GM18507 (cell line): ENCODE results near the gene RNASE7.

ENCODE experiments used
- DNase-seq: peaks from one replicate; pipeline ENCODE4 v3.0.0; 2011; ENCODE audit warnings: low read depth; ENCODE audit not compliant: insufficient read length; ENCODE audit errors: extremely low spot score
- FAIRE-seq: peaks from 2 replicates; lab custom pipeline; 2011; peaks lifted over from hg19 to GRCh38; lab: Jason Lieb, UNC

Gene RNASE7

DNA sequence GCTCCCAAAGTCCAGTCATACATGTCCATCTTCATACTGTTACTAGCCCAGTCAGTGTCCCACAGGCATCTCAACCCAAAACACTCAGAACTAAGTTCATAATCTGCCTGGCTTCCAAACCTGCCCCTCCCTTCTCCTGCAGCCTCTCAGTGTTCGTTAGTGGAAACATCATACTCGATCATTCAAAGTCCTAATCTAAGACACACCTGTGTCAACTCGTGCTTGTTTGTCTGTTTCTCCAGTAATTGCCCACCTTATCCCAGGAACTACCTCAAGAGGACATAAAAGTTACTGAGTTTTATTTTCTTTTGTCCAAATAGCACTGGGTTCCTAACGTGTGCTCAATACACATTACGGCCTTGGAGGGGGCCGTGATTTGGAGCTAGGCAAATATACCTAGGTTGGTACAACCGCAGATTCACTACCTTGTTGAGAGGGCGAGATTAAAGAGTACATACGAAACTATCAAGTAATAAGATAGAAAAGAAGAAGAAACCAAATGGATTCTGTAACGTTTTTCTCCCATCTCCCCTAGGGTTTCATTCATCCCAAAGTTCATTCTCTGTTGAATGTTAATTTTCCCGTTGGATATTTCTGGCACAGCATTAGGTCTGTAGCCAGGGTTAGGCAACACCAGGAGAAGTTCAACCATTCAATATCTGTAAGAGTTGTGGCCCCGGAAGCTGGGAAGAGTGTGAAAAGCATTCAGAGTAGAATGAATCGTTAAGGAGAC lies 18.6 kb downstream of the RNASE7 start:
- DNase-seq (no peak), FAIRE-seq (no peak)

DNA sequence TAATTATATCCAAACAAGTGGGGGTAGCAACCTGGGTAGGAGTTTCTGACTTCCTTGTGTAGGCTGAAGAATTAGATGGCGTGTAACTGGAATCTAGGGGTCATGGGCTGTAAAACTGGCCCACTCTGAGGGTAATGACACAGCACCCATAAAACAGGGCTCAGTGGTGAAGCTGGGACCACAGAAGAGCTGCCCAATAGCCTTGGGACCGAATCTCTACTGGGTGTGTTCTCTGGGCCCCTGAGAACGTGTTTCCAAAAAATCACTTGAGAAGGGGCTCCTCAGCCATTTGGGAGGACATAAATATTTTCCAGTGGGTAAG lies 19.1 kb downstream of the RNASE7 start:
- FAIRE-seq: no peak

DNA sequence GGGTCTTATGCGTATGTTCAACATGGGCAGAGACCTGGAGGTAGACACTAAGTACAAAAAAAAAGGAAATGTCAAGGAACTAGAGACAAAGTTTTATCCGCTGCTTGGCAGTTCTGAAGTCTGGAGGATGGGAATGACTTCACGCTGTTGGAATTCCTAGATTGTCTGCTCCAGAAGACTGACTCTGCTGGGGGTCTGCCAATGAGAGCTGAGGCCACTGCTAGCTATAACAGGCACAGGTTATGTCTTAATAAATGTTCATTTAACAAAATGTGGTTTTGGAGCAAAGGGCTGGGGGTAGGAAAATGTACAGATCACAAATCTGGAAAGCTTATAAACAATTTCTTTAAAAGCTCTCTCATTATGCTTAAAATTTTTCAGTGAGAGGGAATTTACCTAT lies 21.3 kb downstream of the RNASE7 start:
- DNase-seq: no peak
- FAIRE-seq: no peak

More for the DNA sequence above, 19.1 kb downstream of the RNASE7 start:
- DNase-seq: no peak

DNA sequence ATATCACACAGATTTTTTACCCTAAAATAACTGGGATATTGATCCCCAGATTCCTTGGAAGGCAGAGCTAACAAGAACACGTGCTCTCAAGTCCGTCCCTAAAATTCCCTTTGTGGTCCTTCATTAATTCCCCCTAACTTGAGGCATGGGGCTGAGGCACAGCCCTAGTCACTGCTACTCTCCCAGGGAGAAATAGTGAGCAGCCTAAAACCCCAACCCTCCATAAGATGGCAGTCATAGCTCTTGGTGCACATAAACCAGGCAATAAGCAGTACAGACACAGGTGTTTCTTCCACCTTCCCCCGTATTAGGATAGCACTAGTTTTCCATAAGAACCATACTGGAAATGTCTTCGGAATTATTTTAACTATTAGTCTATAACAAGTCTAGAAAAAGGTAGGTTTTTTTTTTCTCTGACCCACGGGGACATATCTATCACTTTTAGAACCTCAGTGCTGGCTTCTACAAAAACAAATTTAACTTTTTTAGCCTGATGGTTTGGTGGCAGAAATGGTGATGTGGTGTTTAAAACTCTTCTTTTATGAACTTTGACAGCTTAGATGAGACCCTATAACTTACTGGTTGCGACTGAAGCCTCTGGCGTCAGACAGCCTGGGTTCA lies 24.8 kb downstream of the RNASE7 start:
- DNase-seq (no peak), FAIRE-seq (no peak)

DNA sequence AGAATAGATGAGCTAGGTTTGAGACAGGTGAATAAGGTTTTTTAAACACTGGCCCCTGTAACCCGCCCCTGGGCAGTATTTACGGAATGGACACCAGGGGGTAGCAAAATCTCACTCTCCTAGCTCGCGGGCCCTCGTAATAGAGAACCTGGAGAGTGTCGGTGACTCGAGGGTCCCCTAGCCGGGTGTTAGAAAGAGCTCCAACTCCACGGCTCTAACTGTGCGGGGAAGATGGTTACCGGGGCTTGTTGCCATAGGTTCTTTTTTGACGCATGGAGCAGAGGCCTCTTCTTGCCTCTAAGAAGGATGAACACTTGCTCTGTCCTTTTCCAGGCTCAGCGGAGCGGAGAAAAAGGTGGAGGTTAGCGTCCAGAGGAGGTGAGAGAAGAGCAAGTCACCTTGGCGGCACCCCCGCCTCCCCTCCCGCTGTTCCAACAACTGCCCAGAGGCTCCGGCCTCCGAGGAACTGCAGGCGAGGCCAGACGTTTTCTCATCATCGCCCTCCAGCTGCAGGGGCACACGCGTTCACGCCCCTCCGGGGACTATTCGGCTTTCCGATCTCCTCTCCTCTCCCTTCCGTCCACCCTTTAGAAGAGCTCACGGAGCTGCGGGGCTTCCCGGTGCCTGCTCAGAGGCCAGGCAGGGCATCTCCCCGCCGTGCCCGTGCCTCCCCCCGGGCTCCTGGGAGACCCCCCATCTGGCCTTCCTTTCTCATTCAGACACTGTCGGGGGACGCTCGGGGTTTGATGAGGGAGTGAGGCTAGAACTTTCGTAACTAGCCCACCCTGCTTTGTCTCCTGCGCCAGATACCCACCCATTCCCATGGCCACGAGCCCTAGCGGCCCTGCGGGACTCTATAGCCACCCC lies 26.6 kb downstream of the RNASE7 start:
- no peak for DNase-seq
- peak; percentile 26 for FAIRE-seq

DNA sequence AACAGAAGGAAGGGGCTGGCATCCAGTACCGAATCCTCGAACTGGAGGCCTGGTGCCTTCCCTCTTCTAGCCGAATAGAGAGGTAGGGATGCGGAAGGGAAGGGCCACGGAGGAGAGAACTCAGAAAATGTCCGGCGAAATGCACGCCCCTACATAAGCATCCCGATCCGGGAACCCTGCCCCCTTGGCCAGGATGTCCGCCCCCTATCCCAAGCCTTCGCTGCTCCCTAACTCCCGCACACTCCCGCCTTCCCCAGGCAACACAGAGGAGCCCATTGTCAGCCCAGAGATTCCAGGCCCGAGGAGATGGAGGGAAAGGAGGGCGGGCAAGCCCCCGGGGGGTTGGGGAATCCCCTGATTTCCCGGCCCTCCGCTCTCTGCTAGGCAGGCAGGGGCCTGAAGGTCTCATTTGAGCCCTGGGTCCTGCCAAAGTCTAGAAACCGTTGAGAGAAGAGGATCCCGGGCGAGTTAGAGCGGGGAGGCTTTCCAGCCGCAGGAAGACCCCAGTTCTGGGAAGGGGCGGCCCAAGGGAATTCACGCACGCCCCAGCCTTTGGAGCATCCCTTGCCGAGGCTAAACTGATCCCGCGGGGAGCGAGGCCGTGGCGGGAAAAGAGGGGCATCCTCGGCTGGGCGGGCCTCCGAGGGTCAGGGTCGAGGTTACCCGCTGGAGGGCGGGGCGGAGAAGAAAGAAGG lies 27.4 kb downstream of the RNASE7 start:
- FAIRE-seq (no peak), DNase-seq (no peak)

DNA sequence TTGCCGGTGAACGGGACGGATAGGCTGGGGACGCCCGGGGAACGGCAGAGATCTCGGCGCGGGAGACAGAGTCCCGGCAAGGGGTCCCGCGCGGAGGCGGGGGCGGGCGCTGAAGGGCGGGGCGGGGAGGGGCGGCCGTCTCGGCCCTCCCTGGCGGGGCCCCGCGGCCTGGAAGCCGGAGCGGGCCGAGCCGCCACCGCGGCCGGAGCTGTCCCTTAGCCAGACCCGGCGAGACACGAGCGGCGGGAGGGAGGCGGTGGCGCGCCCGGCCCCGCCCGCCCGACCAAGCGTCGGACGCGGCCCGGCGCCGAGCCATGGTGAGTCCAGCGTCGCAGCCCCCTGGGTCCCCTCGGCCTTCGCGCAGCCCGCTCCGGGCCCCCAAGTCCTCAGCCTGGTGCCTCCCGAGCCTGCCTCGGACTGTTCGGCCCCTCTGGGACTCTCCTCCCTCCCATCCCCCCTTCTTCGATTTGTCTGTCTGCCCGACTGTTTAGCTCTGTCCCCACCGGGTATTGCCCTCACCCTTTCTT lies 28.0 kb downstream of the RNASE7 start, which contains the start of gene ARHGEF40:
Gene ARHGEF40, plus strand, starts transcription at position 222 of the 527 bp plus-strand sequence. Its CDS starts 93 bp downstream, at position 315.
- DNase-seq (no peak), FAIRE-seq (no peak)

DNA sequence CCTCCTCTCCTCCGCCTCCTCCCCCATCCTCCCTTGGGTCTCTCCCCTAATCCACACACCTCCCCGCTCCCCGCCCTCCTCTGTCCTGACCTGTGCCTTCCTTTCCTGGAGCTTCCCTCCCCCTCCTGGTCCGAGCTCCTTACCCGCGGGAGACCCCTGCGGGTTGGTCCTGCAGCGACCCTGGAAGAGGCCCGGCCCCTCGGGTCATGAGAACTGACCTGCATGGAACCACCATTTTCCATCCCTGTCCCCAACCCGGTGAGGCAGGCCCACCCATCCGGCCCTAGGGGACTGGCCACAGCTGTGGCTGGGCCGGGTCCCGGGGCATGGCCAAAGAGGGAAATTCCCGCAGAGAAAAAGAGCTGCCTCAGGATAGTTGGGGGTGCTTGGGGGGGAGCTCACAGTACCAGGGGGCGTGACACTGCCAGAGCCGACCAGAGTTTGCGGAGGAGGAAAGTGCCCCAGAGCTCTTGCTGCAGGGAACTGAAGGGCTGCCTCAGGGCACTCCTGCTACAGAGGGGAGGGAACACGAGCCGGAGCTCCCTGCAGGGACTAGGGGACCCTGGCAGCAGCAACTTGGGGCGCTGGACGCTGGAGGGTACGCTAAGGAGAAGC lies 28.6 kb downstream of the RNASE7 start:
- FAIRE-seq: no peak
- DNase-seq: no peak

DNA sequence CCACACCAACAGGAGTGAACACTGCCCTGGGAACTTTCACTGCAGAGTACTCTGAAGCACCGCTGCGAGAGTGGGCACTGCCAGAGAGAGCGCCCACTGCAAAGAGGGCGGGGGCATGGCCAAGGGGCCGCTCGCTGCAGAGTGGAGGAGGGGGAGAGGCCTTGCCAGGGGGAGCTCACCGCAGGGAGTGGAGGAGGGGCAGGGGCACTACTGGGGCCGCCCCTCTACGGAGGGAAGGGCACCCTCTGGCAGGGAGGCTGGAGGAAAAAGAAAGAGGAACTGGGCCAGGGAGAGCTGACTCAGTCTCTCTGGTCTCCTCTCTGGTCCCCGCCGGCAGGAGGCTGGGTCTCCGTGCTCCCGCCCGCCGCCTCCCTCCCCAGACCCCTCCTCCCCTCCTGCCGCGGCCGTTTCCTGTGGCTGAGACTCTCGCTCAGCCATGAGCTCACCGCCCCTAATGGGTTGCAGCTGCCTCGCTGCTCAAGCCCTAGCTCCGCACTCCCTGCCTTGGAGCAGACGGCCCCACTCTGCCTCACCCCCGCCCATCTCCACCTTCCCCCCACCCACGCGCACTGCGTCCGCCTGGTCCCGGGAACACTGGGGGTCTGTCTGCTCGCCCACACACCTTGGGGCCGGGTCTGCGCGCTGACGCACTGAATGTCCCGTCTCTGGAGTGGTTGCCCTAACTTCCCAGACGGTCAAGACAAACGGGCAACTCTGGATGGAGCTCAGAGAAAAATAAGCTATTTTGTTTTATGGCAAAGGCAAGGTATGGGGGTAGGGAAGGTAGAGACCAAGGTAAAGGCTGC lies 29.3 kb downstream of the RNASE7 start:
- DNase-seq (peak; percentile 73), FAIRE-seq (peak; percentile 86)

DNA sequence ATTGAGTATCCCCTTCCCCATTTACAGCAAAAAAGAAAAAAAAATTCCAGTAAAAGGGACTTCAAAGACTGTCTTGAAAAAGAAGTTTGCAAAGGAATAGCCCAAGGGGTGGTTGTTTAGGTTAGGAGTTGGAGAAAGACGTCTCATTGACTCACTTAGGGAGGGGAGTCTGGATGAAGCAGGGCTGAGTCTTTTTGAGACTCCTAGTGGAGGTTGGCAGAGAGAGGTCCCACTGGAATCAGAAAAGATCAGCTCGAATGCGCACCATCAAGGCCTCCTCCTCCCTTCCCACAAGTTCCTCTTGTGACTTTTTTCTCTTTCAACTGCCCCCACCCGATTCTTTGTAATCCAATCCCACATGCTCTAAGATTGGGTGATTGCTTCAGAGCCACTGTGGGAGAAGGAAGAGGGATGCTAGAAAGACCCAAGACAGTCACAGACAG lies 29.9 kb downstream of the RNASE7 start:
- DNase-seq (no peak), FAIRE-seq (no peak)

DNA sequence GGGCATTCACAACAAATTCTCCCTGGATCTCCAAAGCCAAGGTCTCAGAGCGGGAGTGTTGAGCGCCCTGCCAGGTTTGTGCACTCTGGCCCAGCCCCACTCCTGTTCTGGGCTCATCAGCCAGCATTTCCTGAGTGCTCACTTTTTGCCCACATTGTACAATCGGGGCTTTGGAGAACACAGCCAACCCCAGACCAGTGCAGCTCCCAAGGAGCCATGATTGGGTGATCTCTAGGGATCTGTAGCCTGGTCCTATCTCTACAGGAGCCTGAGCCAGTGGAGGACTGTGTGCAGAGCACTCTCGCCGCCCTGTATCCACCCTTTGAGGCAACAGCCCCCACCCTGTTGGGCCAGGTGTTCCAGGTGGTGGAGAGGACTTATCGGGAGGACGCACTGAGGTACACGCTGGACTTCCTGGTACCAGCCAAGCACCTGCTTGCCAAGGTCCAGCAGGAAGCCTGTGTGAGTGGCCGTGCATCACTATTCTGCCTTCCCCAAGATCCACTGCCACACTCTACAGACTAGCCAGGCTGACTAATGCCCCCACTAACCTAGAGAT lies 30.7 kb downstream of the RNASE7 start:
- FAIRE-seq (no peak), DNase-seq (no peak)

DNA sequence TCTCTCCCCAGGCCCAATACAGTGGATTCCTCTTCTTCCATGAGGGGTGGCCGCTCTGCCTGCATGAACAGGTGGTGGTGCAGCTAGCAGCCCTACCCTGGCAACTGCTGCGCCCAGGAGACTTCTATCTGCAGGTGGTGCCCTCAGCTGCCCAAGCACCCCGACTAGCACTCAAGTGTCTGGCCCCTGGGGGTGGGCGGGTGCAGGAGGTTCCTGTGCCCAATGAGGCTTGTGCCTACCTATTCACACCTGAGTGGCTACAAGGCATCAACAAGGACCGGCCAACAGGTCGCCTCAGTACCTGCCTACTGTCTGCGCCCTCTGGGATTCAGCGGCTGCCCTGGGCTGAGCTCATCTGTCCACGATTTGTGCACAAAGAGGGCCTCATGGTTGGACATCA lies 31.8 kb downstream of the RNASE7 start:
- DNase-seq (no peak), FAIRE-seq (no peak)

DNA sequence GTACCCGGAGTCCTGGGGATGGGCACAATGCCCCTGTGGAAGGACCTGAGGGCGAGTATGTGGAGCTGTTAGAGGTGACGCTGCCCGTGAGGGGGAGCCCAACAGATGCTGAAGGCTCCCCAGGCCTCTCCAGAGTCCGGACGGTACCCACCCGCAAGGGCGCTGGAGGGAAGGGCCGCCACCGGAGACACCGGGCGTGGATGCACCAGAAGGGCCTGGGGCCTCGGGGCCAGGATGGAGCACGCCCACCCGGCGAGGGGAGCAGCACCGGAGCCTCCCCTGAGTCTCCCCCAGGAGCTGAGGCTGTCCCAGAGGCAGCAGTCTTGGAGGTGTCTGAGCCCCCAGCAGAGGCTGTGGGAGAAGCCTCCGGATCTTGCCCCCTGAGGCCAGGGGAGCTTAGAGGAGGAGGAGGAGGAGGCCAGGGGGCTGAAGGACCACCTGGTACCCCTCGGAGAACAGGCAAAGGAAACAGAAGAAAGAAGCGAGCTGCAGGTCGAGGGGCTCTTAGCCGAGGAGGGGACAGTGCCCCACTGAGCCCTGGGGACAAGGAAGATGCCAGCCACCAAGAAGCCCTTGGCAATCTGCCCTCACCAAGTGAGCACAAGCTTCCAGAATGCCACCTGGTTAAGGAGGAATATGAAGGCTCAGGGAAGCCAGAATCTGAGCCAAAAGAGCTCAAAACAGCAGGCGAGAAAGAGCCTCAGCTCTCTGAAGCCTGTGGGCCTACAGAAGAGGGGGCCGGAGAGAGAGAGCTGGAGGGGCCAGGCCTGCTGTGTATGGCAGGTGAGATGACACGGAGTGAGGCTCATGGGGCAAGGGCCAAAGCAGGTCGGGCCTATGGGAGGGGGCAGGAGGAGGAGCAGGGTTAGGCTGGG lies 32.5 kb downstream of the RNASE7 start:
- DNase-seq (no peak), FAIRE-seq (no peak)

DNA sequence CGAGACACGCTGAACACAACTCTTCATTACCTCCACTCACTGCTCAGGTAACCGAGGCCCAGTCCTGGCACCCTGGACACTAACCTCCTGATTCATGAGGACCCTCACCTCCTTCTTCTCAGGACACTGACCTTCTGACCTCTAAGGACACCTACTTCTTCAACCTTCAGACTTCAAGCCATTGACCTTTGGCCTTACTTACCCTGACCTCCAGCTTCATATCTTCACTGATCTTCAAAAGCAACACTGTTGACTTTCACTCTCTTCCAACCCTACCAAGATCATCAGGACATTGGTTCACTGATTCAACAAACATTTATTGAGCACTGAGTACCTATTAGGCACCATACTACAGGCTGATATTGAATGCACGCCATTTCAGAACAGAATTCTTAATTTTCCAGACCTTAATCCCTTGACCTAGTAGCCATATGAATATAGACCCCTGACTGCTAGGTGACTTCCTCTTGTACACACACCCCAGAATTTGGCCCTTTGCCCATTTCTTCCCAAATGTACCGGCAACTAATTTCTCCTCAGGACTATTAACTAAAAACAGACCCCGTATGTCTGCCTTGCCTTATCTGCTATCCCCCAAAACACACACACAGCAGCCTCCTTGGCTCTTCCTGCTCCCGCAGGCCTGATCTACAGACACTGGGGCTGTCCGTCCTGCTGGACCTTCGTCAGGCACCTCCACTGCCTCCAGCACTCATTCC lies 33.7 kb downstream of the RNASE7 start:
- FAIRE-seq: no peak
- no peak for DNase-seq

DNA sequence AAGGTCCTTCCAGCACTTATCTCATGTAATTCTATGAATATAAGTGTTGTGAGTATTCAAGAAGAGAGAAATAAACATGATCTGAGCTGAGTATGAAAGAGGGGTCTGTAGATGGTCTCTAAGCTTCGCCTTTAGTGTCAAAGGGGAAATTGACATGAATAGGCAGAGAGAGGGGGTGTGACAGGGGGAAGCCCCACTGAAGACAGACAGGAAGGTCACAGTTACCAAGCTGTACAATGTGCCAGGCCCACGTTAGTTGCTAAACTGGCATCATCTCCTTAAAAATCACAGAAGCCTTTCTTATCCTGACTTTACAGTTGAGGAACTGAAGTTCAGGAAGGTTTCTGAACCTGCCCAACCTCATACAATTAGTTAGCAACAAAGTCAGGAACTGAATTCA lies 35.5 kb downstream of the RNASE7 start:
- FAIRE-seq: no peak
- no peak for DNase-seq

DNA sequence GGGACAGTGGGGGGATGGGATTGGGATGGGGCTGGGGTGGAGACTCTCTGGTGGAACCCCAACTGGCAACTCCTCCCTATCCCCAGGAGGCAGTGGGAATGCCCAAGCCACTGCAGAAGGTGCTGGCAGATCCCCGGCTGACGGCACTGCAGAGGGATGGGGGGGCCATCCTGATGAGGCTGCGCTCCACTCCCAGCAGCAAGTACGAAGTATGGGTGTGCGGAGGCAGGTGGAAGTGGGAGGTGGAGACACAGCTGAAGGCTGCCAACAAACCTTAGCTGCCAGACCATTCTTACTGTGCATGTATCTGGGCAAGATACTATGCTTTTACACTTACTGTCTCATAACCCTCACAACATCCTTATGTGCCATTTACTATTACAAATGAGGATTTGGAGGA lies 36.1 kb downstream of the RNASE7 start:
- FAIRE-seq (no peak), DNase-seq (no peak)

DNA sequence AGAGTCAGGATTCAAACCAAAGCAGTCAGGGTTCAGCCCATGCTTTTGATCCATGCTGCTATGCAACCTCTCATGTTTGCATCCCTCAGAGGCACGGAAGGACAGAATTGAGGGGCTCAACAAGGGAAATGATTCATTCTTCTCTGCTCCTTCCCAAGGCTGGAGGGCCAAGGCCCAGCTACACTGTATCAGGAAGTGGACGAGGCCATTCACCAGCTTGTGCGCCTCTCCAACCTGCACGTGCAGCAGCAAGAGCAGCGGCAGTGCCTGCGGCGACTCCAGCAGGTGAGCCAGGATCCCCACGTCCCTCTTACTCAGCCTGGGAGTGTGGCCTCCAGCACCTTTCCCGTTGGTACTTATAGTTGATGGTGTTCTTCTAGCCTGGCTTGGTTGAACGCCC lies 36.6 kb downstream of the RNASE7 start:
- no peak for DNase-seq
- no peak for FAIRE-seq
